ENCODE results near the gene GARS1.

The GARS1 gene

GRCh38 chr7:30656006-30656957 is 61.6 kb downstream of the GARS1 start:
- DNase-seq: peak; percentile 67

GRCh38 chr7:30657131-30657530 is 62.5 kb downstream of the GARS1 start:
- no peak for DNase-seq

- DNase-seq: no peak
Observed at GRCh38 chr7:30658479-30659074, 63.9 kb downstream of the GARS1 start.

GRCh38 chr7:30659312-30659711 is 64.6 kb downstream of the GARS1 start:
- peak; percentile 81 for DNase-seq

GRCh38 chr7:30660331-30661255 is 65.9 kb downstream of the GARS1 start:
- peak; percentile 93 for DNase-seq

- DNase-seq: no peak
Observed at GRCh38 chr7:30661926-30662325, 67.2 kb downstream of the GARS1 start.

GRCh38 chr7:30662431-30662939 is 67.8 kb downstream of the GARS1 start:
- DNase-seq: no peak

- DNase-seq: no peak
Observed at GRCh38 chr7:30663414-30663813, 68.7 kb downstream of the GARS1 start.

- DNase-seq: no peak
Observed at GRCh38 chr7:30664184-30664885, 69.7 kb downstream of the GARS1 start.

GRCh38 chr7:30665043-30665442 is 70.4 kb downstream of the GARS1 start:
- no peak for DNase-seq

GRCh38 chr7:30665449-30665848 is 70.8 kb downstream of the GARS1 start:
- no peak for DNase-seq

GRCh38 chr7:30667172-30667571 is 72.5 kb downstream of the GARS1 start:
- no peak for DNase-seq

GRCh38 chr7:30668102-30668501 is 73.4 kb downstream of the GARS1 start:
- no peak for DNase-seq

- no peak for DNase-seq
Observed at GRCh38 chr7:30671793-30672465, 77.3 kb downstream of the GARS1 start.

- peak; percentile 40 for DNase-seq
Observed at GRCh38 chr7:30674420-30674819, 79.7 kb downstream of the GARS1 start.

GRCh38 chr7:30674876-30675275 is 80.2 kb downstream of the GARS1 start:
- peak; percentile 67 for DNase-seq

GRCh38 chr7:30678805-30679204 is 84.1 kb downstream of the GARS1 start:
- peak; percentile 27 for DNase-seq

- peak; percentile 4 for DNase-seq
Observed at GRCh38 chr7:30679664-30680063, 85.0 kb downstream of the GARS1 start.

GRCh38 chr7:30681331-30681797 is 86.7 kb downstream of the GARS1 start:
- no peak for DNase-seq

- no peak for DNase-seq
Observed at GRCh38 chr7:30681815-30682211, 87.1 kb downstream of the GARS1 start.

All from NCI-H2171 treated with DMSO at 0.1 percent for 48 hours (cell line).